ENCODE data around the gene STAT3. TPM values are rescaled to one million over a fixed set of nuclear protein-coding genes. Genes with fewer than 3 reads are reported as not detected.

Gene STAT3
- total and polyA plus RNA-seq, 2 donors (not counting 1 experiment from before 2014, with no cell fraction given), result 50.1 to 140 TPM

GRCh38 chr17:42354956-42355843 is 33.0 kb downstream of the STAT3 start:
- TF ChIP-seq EZH2 (IDR thresholded peaks at IDR 0.05; ENCODE audit: borderline replicate concordance, insufficient read depth, low read depth, low read length, poor library complexity, severe bottlenecking) (no peak), CTCF (IDR thresholded peaks at IDR 0.05) (no peak)
- no peaks in the 10 kb centered on the region for H3K27me3 Mint-ChIP-seq
- Histone ChIP-seq H3K27me3 (replicated peaks in 1 of 4; ENCODE audit: control extremely low read depth in 1 of 4, control insufficient read depth in 3 of 4, insufficient read depth in 4 of 4, low read length in 3 of 4) (no peaks in the 10 kb centered on the region), H4K20me1 (ENCODE audit: control insufficient read depth, insufficient read depth, low read length, poor library complexity, severe bottlenecking) (peaks cover 77% of the 10 kb centered on the region), H3K4me2 (replicated peaks; ENCODE audit: low read depth, low read length, poor library complexity, severe bottlenecking) (no peak overlapping the region), H2AFZ (ENCODE audit: insufficient read depth, low read depth, low read length, poor library complexity, severe bottlenecking) (no peak overlapping the region), H3K4me1 (ENCODE audit: control insufficient read depth in 2 of 2, insufficient read depth in 2 of 2, low read length in 2 of 2) (peaks cover 11% of the 10 kb centered on the region in 2 donors), H3K36me3 (replicated peaks in 1 of 2; ENCODE audit: control extremely low read depth in 1 of 2, control insufficient read depth in 1 of 2, extremely low read depth in 1 of 2, insufficient read depth in 2 of 2, low read length in 1 of 2) (no peaks in the 10 kb centered on the region), H3K4me3 (ENCODE audit: control extremely low read depth in 1 of 5, extremely low read depth in 1 of 5, insufficient read depth in 1 of 5, low read depth in 2 of 5, low read length in 4 of 5) (no peak overlapping the region), H3K79me2 (ENCODE audit: control insufficient read depth, insufficient read depth, low read length) (peaks cover 91% of the 10 kb centered on the region), H3K9ac (ENCODE audit: low read length) (no peak overlapping the region), H3K27ac (ENCODE audit: low read length in 2 of 2) (no peak overlapping the region), H3K9me3 (ENCODE audit: control extremely low read depth in 1 of 3, control insufficient read depth in 2 of 3, insufficient read depth in 1 of 3, low read length in 2 of 3) (no peaks in the 10 kb centered on the region)
- H3K4me3 Mint-ChIP-seq, result no peak overlapping the region
- intact Hi-C loops (cut with micrococcal nuclease), result no loop called here
- no peak for DNase-seq
- ATAC-seq (ENCODE audit: low read depth), result no peak
- ChIA-PET CTCF (interaction anchor here (1.1 kb wide), 1 partner anchor 51 kb away, joined by 4 read pairs; no protein-coding TSS in a partner anchor), POLR2A (no interaction called here)
- H3K27ac Mint-ChIP-seq, result no peak overlapping the region
- H3K4me1 Mint-ChIP-seq, result peaks cover 44% of the 10 kb centered on the region
- WGBS (ENCODE audit: insufficient coverage), result no CpG with 5 or more reads among the region's 3 CpGs
- no peaks in the 10 kb centered on the region for H3K9me3 Mint-ChIP-seq (ENCODE audit: insufficient read depth)

- H3K4me1 ChIP-seq (ENCODE audit: control insufficient read depth in 2 of 2, insufficient read depth in 2 of 2, low read length in 2 of 2), result no peaks in the 10 kb centered on the region
- H3K27ac Mint-ChIP-seq, result no peak overlapping the region
- CTCF ChIA-PET, result no interaction called here
Observed at GRCh38 chr17:42348104-42348503, 40.1 kb downstream of the STAT3 start.

More at GRCh38 chr17:42348104-42348503, 40.1 kb downstream of the STAT3 start:
- Histone ChIP-seq H4K20me1 (ENCODE audit: control insufficient read depth, insufficient read depth, low read length, poor library complexity, severe bottlenecking) (peaks cover 53% of the 10 kb centered on the region), H3K9ac (ENCODE audit: low read length) (no peak overlapping the region), H3K79me2 (ENCODE audit: control insufficient read depth, insufficient read depth, low read length) (peaks cover 64% of the 10 kb centered on the region), H3K9me3 (ENCODE audit: control extremely low read depth in 1 of 3, control insufficient read depth in 2 of 3, insufficient read depth in 1 of 3, low read length in 2 of 3) (no peaks in the 10 kb centered on the region), H2AFZ (ENCODE audit: insufficient read depth, low read depth, low read length, poor library complexity, severe bottlenecking) (no peak overlapping the region), H3K4me2 (replicated peaks; ENCODE audit: low read depth, low read length, poor library complexity, severe bottlenecking) (no peak overlapping the region), H3K27me3 (replicated peaks in 1 of 4; ENCODE audit: control extremely low read depth in 1 of 4, control insufficient read depth in 3 of 4, insufficient read depth in 4 of 4, low read length in 3 of 4) (no peaks in the 10 kb centered on the region), H3K27ac (ENCODE audit: low read length in 2 of 2) (no peak overlapping the region), H3K4me3 (ENCODE audit: control extremely low read depth in 1 of 5, extremely low read depth in 1 of 5, insufficient read depth in 1 of 5, low read depth in 2 of 5, low read length in 4 of 5) (no peak overlapping the region), H3K36me3 (replicated peaks in 1 of 2; ENCODE audit: control extremely low read depth in 1 of 2, control insufficient read depth in 1 of 2, extremely low read depth in 1 of 2, insufficient read depth in 2 of 2, low read length in 1 of 2) (peaks cover 2 to 28% of the 10 kb centered on the region in 2 experiments)
- Mint-ChIP-seq H3K9me3 (ENCODE audit: insufficient read depth) (no peaks in the 10 kb centered on the region), H3K27me3 (no peaks in the 10 kb centered on the region), H3K4me1 (peaks cover 16% of the 10 kb centered on the region), H3K4me3 (no peak overlapping the region)
- no peak for DNase-seq
- POLR2A ChIA-PET, result no interaction called here
- intact Hi-C loops (cut with micrococcal nuclease), result no loop called here
- 87% methylated on average over 3 of the region's 3 CpGs for WGBS (ENCODE audit: insufficient coverage)
- no peak for TF ChIP-seq CTCF (IDR thresholded peaks at IDR 0.05)
- no peak for ATAC-seq (ENCODE audit: low read depth)

Data from B cell (primary cell).